Effector CD8-positive, alpha-beta T cell (primary cell): Measurements from ENCODE around the gene DYRK3.
"Not testable (repeated sequence)": the region's sequence is repeated elsewhere in the genome, so short reads cannot be mapped to it uniquely, and the experiment has no call there.

Experiments used
- DNase-seq: peaks from one replicate; lab custom pipeline; 2025; lab: John Stamatoyannopoulos, UW

Gene DYRK3

DNA sequence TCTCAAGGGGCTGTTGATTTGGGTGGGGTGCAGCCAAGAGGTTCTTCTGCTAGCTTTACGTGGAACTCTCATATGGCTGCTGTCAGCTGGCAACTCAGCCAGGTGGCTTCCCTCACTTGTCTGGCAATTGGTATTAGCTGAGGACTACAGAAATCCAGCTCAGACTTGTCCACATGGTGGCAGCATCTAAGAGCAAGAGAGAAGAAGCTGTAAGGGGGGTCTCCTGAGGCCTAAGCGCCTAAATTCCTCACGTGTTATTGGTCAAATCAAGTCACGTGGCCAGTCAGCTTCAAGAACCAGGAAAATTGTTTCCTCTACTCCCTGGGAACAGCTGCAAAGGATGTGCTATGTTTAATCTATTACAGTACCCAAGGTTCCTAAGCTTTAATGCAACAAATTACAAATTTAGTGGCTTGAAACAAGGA, 4.2 kb upstream of the DYRK3 start:
- DNase-seq, result no peak

DNA sequence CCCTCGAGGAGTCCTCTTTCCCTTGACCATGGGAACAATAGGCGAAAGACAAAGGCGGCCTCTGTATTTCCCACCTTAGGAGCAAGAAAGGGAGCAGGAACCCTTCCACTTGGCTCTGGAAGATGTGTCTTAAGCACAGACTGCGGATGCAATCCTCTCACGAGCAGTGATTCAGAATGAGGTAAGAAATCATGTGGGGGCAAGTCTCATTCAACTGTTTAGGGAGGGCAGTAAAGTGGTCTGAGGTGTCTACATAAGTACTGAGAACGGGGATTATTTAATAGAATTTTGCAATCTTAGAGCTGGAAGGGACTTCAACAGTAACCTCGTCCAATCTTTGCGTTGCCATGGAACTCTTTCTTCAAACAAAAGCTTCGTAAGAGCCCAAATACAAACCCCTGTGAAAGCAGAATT, 1.6 kb upstream of the DYRK3 start:
- DNase-seq, result no peak

DNA sequence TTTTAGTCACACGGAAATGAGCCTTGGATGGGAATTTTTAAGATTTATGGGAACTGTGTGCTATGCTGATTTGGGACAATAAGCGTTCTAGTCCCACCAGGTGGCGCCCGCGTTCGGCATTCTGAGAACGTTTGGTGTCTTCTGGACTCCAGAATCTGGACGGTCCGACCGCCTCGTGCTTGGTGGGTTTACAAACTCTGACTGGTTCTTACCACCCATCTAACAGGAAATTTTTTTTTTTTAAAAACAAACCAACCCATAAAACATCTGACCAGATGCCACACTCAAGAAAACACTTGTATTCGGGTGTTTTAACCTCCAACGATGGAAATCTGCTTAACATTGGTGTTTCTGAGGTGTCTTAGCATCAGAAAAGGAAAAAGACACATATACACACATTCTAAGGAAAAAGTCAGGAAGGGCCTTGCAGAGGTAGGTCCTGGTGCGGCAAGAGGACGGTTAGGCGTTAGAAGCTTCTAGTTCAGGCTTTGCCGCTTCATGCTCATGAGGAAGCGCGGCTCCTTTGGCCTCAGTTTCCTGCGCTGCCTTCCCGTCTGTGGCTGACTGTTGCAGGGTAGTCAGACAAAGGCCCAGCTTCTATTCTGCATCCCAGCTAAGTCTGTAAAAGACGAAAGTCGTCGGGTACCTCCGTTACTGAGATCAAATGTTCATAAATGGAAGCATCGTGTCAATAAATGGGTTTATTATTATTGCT, 814 bp upstream of the DYRK3 start:
- DNase-seq, result peak; percentile 66

DNA sequence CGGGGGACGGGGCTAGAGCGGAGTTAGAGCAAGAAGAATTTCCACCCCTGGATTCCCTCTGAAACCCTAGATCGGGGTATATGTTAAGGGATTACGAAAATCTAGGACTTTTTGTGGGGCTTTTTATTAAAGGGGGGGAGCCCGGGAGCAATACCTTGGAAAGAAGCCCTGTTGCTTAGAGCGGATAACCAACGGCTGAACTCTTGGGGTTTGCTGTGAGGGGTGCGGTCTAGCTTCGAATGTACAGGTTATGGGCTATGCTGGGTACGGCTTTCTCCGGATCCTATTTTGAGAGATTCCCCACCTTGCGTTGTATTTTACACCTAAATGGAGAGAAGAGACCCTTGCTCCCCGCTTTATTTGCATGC, 626 bp downstream of the DYRK3 start:
- no peak for DNase-seq

DNA sequence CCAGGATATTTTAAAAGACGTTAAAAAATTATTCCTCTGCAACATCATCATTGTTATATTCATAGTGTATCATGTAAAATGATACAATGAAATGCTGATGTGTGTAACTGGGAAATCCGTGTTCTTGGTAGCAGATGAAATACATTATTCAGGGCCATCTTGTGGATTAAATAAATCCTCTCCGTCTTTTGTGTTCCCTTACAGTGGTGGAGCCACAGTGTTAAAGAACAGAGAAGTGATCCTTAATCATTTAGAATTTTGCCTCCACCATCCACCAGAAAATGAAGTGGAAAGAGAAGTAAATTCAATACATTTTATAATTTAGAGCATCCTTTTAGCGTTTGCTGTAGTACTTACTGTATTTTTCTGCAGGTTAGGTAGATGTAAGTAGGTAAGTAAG, 1.3 kb downstream of the DYRK3 start:
- DNase-seq, result no peak

DNA sequence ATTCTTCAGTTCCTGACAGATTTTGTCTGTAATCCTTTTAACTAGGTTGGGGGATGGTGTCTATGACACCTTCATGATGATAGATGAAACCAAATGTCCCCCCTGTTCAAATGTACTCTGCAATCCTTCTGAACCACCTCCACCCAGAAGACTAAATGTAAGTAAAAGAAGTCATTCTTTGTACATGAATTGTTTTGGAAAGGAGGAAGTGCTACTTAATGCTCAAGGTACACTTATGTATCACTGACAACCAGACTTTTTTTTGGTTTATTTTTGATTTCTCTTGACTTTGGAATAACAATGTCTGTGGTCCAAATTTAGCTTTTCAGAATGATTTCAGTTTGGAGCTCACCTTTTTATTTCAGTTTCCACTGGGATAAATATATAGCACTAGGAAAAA, 2.3 kb downstream of the DYRK3 start:
- no peak for DNase-seq

DNA sequence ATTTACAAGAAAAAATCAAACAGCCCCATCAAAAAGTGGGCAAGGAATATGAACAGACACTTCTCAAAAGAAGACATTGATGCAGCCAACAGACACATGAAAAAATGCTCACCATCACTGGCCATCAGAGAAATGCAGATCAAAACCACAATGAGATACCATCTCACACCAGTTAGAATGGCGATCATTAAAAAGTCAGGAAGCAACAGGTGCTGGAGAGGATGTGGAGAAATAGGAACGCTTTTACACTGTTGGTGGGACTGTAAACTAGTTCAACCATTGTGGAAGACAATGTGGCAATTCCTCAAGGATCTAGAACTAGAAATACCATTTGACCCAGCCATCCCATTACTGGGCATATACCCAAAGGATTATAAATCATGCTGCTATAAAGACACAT, 6.7 kb downstream of the DYRK3 start:
- DNase-seq, result not testable (repeated sequence)

DNA sequence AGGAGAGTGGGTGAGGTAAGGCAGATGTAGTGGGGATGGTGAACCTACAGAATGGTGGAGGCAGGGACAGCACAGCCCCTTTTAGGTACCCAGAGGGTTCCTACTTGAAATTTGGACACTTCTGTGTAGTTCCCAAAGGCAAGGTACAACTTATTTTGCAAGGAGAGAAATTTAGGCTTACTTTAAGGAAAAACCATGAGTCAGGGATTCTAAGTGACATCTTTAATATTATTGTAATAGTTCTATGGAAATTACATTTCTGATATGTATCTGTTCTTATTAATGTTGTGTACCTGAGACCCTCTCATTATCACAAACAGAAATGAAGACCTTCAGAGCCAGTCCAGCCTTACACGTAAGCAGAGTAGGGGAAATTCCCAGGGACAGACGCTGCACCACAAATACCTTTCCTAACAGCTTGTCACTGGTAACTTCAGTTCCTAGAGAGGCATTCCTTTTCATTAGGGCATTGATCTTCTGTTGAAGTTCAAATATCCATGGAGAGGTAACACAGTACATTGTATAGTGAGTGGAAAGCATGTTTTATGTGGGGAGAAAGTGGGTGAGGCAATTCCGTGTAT, 7.9 kb downstream of the DYRK3 start:
- no peak for DNase-seq

DNA sequence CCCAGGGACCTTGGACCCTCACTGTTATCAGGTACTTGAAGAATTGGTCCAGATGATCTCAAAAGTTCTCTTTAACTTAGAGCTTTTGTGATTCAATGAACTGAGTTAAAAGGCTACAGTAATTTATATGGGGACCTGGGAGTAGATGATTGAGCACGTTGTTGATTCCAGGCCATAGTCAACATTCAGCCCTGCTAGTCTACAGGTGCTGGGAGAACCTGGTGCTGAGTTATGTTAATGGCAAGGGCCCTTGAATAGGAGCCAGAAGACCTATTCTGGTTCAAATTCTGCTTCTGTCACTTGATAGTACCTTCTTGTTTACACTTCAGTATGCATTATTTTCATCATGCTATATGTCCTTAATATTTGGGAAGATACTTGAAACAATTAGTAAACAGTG, 11.2 kb downstream of the DYRK3 start:
- DNase-seq, result no peak

DNA sequence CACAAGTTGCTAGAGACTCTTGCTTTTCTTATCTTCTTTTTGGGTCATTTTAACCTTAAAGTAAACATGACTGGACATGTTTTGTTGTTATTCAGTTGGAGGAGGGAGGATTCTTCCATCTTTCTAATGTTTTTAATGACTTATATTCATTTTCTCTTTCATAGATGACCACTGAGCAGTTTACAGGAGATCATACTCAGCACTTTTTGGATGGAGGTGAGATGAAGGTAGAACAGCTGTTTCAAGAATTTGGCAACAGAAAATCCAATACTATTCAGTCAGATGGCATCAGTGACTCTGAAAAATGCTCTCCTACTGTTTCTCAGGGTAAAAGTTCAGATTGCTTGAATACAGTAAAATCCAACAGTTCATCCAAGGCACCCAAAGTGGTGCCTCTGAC, 11.9 kb downstream of the DYRK3 start:
- DNase-seq, result no peak

DNA sequence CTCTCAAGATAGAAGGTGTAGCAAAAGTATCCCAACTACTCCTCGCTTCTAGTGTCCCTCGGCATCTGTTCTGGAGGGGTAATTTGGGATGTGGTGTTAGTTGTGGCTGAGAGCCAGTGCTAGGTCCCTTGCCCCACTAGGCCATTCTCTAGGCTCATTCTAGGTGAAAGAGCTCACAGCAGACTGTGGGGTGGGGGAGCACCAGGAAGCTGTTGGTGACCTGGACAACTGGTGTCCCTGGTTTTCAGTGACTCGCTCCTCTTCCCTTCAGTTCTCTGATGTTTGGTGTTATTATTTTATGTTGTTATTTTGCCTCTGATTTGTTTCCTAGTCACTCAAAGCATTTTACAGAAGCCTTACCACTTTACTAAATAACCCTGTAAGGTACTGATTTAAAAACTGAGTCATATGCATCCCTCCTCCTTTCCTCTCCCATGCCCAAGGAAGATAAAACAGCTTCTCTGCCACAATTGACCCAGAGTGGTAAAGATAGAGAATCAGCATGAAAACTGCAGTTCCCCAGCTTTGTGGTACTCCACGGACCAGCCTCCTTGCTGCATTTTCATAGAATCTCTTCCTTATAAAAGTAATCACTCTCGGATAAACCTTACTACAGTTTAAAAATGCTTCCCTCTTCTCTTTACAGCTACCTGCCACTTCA, 14.1 kb downstream of the DYRK3 start:
- no peak for DNase-seq

DNA sequence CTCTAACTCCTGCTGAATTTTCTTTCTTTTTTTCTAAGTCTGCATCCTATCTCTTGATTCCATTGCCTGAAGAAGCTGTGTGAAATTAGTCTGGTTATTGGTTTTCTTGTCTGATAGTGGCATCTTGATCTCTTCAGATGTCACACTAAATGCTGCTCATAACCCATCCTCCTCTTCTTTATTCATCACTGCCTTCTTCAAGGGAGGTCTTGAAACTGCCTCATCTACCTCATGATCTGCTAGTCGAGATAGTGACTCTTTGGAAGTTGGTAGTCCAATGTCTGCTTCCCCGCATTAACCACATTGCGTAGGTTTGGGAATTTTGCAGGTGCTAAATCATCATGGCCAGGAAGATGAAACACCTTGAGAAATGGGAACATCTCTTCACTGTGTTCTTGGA, 15.7 kb downstream of the DYRK3 start:
- DNase-seq, result no peak

DNA sequence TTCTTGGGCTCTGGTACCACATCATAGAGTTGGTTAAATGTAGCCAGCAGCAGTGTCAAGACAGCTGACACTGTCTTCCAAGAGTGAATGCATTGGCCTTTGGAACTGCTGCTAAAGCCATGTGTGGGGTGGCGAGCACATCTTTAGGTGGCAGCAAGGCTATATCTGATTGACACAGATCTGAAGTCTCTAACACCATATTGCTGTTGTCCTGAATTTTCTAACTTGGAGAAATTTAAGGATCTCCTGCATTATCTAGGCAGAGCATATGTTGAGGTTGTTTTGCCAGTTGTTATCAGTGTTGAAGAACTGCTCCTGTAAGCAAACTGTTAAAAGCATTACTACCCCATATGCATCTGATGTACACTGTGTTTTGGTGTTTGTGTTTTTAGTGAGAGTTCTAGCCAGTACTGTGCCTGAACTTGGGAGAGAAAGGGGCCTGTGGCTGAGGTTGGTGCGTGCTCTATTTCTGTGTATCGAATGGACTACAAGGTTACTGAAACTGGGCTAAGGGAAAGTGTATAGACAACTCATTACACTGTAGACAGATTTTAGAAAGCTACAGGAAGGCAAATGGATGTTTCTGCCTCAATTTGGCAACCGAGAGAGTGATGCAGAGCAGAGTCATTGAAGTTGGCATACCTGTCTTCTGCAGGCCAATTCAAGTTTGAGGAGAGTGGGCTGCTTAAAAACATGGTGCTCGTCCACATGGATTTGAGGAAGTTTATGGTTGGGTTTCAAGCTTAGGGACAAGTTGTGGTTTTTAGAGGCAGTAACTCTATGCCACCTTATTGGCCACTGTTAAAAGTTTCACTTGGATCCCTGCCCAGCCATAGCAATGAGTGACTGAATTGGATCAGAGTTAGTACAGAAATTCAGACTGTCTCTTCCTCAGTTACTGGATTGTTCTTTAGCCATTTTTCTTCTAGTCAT, 16.9 kb downstream of the DYRK3 start:
- DNase-seq, result no peak

DNA sequence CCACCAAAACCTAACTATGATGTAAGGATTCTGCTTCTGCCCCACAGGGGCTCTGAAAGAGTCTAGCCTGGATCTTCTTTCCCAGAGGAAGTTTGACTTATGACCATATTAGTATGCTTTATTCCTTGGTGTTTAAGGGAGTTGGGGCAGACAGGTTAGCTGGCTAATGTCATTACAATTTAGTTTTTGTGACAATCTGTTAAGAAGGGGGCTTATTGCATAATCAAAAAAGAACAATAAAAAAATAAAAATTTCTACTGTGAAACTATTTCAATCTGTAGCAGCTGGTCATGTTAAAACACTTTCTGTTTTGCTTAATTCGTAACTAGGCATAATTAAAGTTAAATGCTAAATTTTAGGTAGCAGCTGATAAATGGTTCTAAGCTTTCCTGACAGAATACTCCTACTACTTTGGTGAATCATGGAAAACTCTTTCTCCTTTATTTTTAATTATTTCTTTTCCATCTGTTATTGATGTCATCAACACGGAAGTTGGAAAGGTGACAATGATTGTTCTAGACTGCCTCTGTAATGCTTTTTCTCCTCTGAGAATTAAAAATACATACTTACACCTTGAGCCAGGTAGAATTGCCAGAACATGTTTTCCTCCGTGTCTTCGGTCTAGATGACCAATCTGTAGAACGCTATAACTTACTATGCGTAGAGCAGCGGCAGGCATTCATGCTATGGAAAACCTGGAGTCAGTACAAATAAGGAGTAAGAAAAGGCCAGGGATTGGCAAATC, 18.6 kb downstream of the DYRK3 start:
- no peak for DNase-seq

DNA sequence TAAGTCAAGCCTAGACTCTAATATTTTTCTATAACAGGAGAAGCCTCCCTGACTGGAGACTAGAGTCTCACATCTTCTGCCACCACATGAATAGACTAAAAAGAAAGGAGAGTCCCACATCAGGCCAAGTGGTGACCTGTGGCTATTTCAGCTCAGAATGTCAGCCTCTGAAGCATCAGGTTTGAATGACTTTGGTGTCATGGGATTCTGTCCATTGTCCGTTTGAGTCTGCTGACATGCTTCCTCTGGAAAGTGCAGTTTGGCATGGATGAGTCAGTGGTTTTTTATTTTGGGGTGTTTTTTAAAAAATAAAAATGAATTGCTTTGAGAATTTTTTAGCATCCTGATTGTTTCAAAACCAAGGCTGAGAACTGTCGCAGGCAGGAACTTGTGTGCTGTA, 19.5 kb downstream of the DYRK3 start:
- DNase-seq, result no peak

DNA sequence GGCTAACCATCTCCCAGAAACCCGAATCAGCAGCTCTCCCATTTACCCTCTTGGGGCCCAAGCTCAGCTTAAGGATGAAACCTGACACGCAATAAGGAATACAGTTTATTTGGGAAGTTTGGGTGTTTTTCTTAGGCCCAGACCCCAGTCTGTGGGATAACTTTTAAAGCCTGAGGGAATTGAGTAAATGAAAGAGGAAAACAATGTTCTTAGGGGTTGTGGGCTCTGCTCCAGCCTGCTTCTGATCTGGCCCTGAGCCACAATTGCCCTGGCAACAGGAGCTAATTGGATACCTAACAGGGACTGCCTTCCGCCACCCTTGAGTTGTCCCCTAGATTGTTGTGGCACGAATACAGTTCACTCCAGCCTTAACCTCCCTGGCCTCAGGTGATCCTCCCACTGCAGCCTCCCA, 20.1 kb downstream of the DYRK3 start:
- no peak for DNase-seq

DNA sequence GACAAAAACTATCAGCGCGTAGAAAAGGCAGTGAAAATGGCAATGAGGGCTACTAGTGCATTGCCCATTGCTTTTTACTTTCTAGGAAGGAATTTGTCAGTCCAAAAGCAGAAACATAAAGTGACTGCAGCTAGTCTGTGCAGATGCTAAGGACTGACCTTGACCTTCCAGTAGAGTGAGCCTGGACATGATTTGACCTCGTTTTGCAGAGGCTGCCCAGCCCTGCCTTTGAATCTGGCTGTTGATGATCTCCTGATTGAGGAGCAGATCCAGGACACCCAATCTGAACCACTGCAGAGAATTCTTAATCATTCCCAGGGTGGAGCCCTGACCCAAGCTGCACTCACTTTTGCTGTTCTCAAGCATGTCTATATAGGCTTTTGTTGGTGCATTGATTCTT, 21.6 kb downstream of the DYRK3 start:
- no peak for DNase-seq

DNA sequence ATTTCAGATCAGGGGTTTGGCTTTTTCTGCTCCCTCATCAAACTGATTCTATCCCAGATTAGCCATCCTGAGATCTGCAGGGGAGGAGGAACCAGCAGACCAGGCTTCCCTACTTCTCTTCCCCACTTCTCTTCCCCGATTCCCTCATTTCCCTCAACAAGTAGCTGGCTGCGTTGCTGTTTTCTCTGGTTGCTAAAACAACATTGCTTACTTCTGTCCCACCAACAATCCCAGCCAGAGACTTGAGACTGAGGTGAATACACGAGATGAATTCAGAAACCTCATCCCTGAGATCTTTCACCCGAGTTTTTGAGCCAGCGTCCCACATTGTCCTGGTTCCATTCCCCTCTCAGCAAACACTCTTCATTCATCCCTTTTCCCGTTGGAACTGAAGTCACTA, 22.4 kb downstream of the DYRK3 start:
- DNase-seq, result no peak

DNA sequence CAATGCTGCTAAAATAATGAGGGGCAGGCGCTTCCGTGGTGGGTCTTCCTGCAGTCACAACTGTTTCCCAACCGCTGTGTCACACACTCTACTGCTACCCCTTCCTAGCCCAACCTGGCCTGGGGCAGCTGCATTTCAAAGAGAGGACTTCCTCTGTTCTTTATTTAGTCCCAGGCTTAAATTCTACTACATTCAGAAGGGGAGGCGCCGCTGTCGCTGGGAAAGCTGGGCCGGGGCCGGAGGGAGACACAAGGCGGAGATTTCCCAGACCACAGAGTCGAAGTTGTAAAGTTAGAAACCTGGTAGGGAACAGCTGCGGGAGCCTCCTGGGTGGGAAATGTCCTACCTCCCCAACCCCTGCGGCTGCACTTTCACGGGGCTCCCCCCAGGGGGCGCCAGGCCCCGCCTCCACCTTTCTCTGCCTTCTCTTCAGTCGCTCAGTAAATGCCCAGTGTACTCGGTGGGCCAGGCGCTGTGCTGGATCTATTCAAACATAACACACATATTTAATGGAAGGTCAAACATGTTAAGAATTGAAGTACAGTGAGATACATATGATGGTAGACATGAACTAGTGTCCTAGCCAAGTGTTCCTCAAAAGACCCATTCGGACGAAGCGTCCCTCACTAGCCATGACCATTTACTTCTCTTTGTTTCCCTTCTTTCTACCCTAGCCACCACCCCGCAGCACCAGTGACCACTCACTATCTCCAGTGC, 23.1 kb downstream of the DYRK3 start:
- peak; percentile 25 for DNase-seq

DNA sequence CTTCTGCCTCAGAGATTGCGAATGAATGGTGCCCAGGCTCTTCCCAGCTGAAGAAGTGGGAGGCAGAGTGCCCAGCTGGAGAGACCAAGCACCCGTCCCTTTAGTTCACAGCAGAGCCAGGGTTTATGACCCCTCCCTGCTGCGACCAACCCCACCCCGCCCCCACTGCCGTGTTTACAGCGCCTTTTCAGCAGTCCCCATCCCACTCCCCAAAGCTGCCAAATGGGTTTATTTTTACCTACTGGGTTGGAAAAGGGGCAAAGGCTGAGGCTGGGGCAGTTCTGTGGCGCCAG, 23.6 kb downstream of the DYRK3 start:
- no peak for DNase-seq

DNA sequence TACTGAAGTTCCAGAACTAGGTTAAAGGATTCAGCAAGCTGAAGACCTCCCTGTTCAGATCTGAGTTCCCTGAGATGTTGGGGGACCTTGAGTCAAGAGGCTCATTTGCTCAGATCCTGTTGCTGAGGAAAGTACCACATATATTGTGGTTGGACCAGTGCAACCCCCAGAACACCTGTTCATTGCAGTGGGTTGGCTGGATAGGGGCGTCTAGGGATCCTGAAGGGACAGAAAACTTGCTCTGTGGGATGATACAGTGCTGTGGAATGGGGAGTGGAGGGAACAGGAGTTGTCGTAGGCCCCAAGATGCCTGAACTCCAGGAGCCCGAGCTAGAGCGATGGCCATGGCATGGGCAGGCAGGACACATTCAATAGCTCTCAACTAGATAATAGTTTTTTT, 24.8 kb downstream of the DYRK3 start:
- no peak for DNase-seq
